ENCODE measurements around the gene RAB44. TPM values are rescaled to one million over a fixed set of nuclear protein-coding genes. Genes with fewer than 3 reads are reported as not detected.
A peak's percentile ranks its signal among the peaks of the same experiment; 100 is the strongest.

RAB44 gene
- total and polyA plus RNA-seq, 2 of the 13 experiments (the other 11 are each of a cell fraction or from before 2014, with no cell fraction given) = not detected

GRCh38 chr6:36666826-36667591 is 30.6 kb upstream of the RAB44 start (continued):
- peak; percentile 94 for TF ChIP-seq BORCS8-MEF2B (CRISPR knock-in tag; IDR thresholded peaks at IDR 0.05)
- peak; percentile 85; the same call in 1 of the 2 replicates for TF ChIP-seq TRIM24 (CRISPR knock-in tag; IDR thresholded peaks at IDR 0.05)
- peak; percentile 92 for TF ChIP-seq SRY (CRISPR knock-in tag; IDR thresholded peaks at IDR 0.05)
- TF ChIP-seq ZNF710 (CRISPR knock-in tag; IDR thresholded peaks at IDR 0.05; ENCODE audit: borderline replicate concordance) = peak; percentile 97
- TF ChIP-seq ZNF318 (CRISPR knock-in tag; IDR thresholded peaks at IDR 0.05) = 0 out of 2 replicates have a peak, but pooled peaks have one; percentile 67
- TF ChIP-seq THAP11 (CRISPR knock-in tag; IDR thresholded peaks at IDR 0.05) = peak; percentile 81
- peak; percentile 90; the same call in 1 of the 2 replicates for TF ChIP-seq ZNF691 (CRISPR knock-in tag; IDR thresholded peaks at IDR 0.05; ENCODE audit: borderline replicate concordance, low read depth)
- TF ChIP-seq ZNF770 (CRISPR knock-in tag; IDR thresholded peaks at IDR 0.05) = peak; percentile 92
- TF ChIP-seq ATF4 (CRISPR knock-in tag; IDR thresholded peaks at IDR 0.05) = peak; percentile 81 to 100; a peak in 3 of 4 replicates
- peak; percentile 74; the same call in 1 of the 2 replicates for TF ChIP-seq ZMYM2 (CRISPR knock-in tag; IDR thresholded peaks at IDR 0.05)
- TF ChIP-seq ZNF678 (CRISPR knock-in tag; IDR thresholded peaks at IDR 0.05) = no peak
